Transverse colon (tissue), 4 donors: ENCODE data around the gene INO80B. TPM values are rescaled to one million over a fixed set of nuclear protein-coding genes. Genes with fewer than 3 reads are reported as not detected.

ENCODE experiments used
- DNase-seq: peaks from one replicate; pipeline ENCODE4 v3.0.0-alpha.2; 2019
- H3K27ac ChIP-seq, 4 donors: fragments of 200-600 bp; sonication (generic); 2 replicates each; pipeline ENCODE4 v1.5.1; 2016 to 2018; ENCODE audit warnings: inconsistent platforms in 4 of 4
- H3K27me3 ChIP-seq: fragments of 200-600 bp; sonication (generic); 2 replicates; pipeline ENCODE4 v1.5.1; 2017; ENCODE audit warnings: inconsistent platforms
- H3K36me3 ChIP-seq, 4 donors: fragments of 200-600 bp; sonication (generic); 2 replicates each; pipeline ENCODE4 v1.5.1; 2017 to 2019; ENCODE audit warnings: inconsistent platforms in 4 of 4
- H3K4me1 ChIP-seq, 4 donors: fragments of 200-600 bp; sonication (generic); 2 replicates each; pipeline ENCODE4 v1.5.1; 2017 to 2020; ENCODE audit warnings: inconsistent platforms in 4 of 4
- H3K4me3 ChIP-seq, 4 donors: fragments of 200-600 bp; sonication (generic); 1 replicate in 1 of 4; 2 replicates in 3 of 4; pipeline versions ENCODE4 v1.5.1 to v1.6.1; 2017 to 2019; ENCODE audit warnings: inconsistent platforms in 4 of 4
- H3K9me3 ChIP-seq, 2 donors: fragments of 200-600 bp; sonication (generic); 2 replicates each; pipeline ENCODE4 v1.5.1; 2017 to 2019; ENCODE audit warnings: inconsistent platforms in 2 of 2
- CTCF ChIP-seq, 5 experiments: fragments of 200-600 bp in 3 of 5; fragments of 450-650 bp in 2 of 5; sonication (generic) in 3 of 5; IDR thresholded peaks; 1 replicate in 2 of 5; 2 replicates in 3 of 5; pipeline ENCODE4 v1.5.1; 2016 to 2017; ENCODE audit warnings: antibody characterized with exemption in 5 of 5, inconsistent platforms in 3 of 5, mild to moderate bottlenecking in 2 of 5, moderate library complexity in 1 of 5
- EP300 ChIP-seq: sonication (generic); formaldehyde crosslinking; IDR thresholded peaks from one replicate; pipeline ENCODE4 v1.6.1; 2017; ENCODE audit warnings: antibody characterized with exemption, low read depth
- POLR2A ChIP-seq: fragments of 450-650 bp; IDR thresholded peaks from one replicate; pipeline ENCODE4 v1.6.1; 2016; ENCODE audit warnings: antibody characterized with exemption, mild to moderate bottlenecking, moderate library complexity
- POLR2AphosphoS5 ChIP-seq, 3 donors: sonication (generic); formaldehyde crosslinking; IDR thresholded peaks; one replicate each; pipeline ENCODE4 v1.6.1; 2016; ENCODE audit warnings: antibody characterized with exemption in 3 of 3
- WGBS, 2 donors: methylation state at CpG; one replicate each; pipeline ENCODE4 v1.1.5; 2018; ENCODE audit warnings: low coverage in 1 of 2; 5-methylcytosine and 5-hydroxymethylcytosine counted together
- in situ Hi-C, 4 donors: fragments of 200-750 bp; cut with MboI; loops; one replicate each; pipeline versions ENCODE4 v1.15.0 to v1.15.1; 2017; ENCODE audit warnings: low sequenced_read_pairs in 3 of 4, low pct_ligation_motif_present in 1 of 4, low pct_unique_long_range_greater_than_20kb in 1 of 4
- intact Hi-C: fragments of 100-400 bp; cut with DNase I; formaldehyde crosslinking; loops from one replicate; pipeline ENCODE4 v1.15.1; 2023; ENCODE audit warnings: low total_unique reads
- total RNA-seq, 4 donors: library from RNA; depleted of rRNA; stranded (reverse); fragments of >200 nt; gene quantifications; one replicate each; pipeline ENCODE4 v1.1.0, GENCODE V29; 2016

Gene INO80B
- total RNA-seq, 4 donors from 2014 or later = 12.9 to 53.9 (median 34.5) TPM

GRCh38 chr2:74414441-74414840 is 40.4 kb upstream of the INO80B start:
- TF ChIP-seq EP300 (no peak), POLR2AphosphoS5 (IDR thresholded peaks at IDR 0.05) (no peak), CTCF (IDR thresholded peaks at IDR 0.05) (no peak)
- Histone ChIP-seq H3K36me3 (no peaks in the 10 kb centered on the region), H3K27ac (peak overlapping the region in 3 of 4 donors; percentile 49 to 71 (median 50)), H3K9me3 (no peaks in the 10 kb centered on the region), H3K4me3 (peak overlapping the region; percentile 29 to 52 (median 40)), H3K27me3 (no peaks in the 10 kb centered on the region), H3K4me1 (peaks cover 3 to 15% (median 10%) of the 10 kb centered on the region in 4 donors)
- in situ Hi-C loops (no loop called here), intact Hi-C loops (no loop called here)
- WGBS, 2 donors = 79% methylated on average over 19 of the region's 19 CpGs; no CpG with 5 or more reads in 1 of the 2 donors
- DNase-seq = no peak

- TF ChIP-seq POLR2A (peak; percentile 2), POLR2AphosphoS5 (IDR thresholded peaks at IDR 0.05) (no peak), EP300 (no peak), CTCF (IDR thresholded peaks at IDR 0.05) (peak in 4 of 5 experiments; percentile 14 to 31 (median 22))
- WGBS, 2 donors = 57% methylated on average over 51 of the region's 66 CpGs; no CpG with 5 or more reads in 1 of the 2 donors
- Histone ChIP-seq H3K27me3 (no peaks in the 10 kb centered on the region), H3K27ac (peak overlapping the region; percentile 10 to 71 (median 50)), H3K4me1 (peaks cover 3 to 15% (median 10%) of the 10 kb centered on the region in 4 donors), H3K4me3 (peak overlapping the region; percentile 29 to 52 (median 40)), H3K9me3 (no peaks in the 10 kb centered on the region), H3K36me3 (no peaks in the 10 kb centered on the region)
- in situ Hi-C loops = no loop called here
- intact Hi-C loops = no loop called here
- DNase-seq = peak; percentile 51
These were observed 39.8 kb upstream of the INO80B start for GRCh38 chr2:74414881-74415761.

- 73% methylated on average over 35 of the region's 35 CpGs; no CpG with 5 or more reads in 1 of the 2 donors for WGBS, 2 donors
- peak overlapping the region; percentile 10 to 71 (median 50) for H3K27ac ChIP-seq
- H3K4me1 ChIP-seq = peaks cover 6 to 22% (median 11%) of the 10 kb centered on the region in 4 donors
These were observed 39.0 kb upstream of the INO80B start for GRCh38 chr2:74415762-74416395.

More at GRCh38 chr2:74415762-74416395, 39.0 kb upstream of the INO80B start:
- Histone ChIP-seq H3K36me3 (no peaks in the 10 kb centered on the region), H3K27me3 (no peaks in the 10 kb centered on the region), H3K4me3 (peak overlapping the region; percentile 29 to 52 (median 40)), H3K9me3 (no peaks in the 10 kb centered on the region)
- DNase-seq = no peak
- in situ Hi-C loops = no loop called here
- intact Hi-C loops = no loop called here
- TF ChIP-seq POLR2A (no peak), POLR2AphosphoS5 (IDR thresholded peaks at IDR 0.05) (no peak), CTCF (IDR thresholded peaks at IDR 0.05) (no peak), EP300 (no peak)
